Activated CD8-positive, alpha-beta memory T cell treated with anti-CD3 and anti-CD28 coated beads for 48 hours (primary cell): ENCODE measurements around the gene DPYD.

Experiments used
- DNase-seq, 3 experiments: peaks; one replicate each; pipeline ENCODE4 v3.0.0-alpha.2; 2020; ENCODE audit warnings: low read depth in 2 of 3, low spot score in 2 of 3

The DPYD gene

DNA sequence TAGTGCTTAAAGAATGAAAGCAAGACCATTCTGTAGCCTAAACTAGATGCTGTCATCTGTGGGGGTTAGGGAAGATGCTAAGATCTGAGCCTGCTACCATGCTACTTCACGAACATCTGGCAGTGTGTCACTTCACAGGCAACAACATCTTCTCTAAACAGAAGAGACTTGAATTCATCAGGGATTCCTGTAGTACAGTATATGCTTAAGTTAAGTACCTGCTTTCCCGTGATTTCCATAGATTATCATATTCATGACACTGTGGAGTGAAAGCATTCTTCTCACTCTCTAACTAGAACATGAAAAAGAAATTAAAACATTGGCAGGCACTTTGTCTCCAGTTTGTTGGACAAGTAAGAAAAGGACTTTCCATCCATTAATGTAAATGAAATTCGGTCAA, 808.4 kb downstream of the DPYD start:
- DNase-seq = no peak

DNA sequence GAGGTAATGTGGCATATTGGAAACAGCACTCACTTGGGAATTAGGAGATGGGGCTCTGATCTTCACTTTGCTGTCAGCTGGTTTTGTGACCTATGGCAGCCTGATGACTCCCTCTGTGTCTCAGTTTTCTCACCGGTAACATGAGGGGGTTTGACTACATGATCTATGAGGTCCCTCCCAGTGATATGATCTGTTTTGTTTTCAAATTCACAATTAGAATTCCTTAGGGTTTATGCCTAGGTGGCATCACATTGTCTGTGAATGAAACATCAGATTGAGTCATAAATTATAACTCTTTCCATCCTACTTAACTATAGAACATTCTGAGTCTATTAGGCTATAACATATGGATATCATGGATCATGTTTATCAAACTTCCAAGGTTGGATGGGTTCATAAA, 812.7 kb downstream of the DPYD start:
- no peak for DNase-seq

DNA sequence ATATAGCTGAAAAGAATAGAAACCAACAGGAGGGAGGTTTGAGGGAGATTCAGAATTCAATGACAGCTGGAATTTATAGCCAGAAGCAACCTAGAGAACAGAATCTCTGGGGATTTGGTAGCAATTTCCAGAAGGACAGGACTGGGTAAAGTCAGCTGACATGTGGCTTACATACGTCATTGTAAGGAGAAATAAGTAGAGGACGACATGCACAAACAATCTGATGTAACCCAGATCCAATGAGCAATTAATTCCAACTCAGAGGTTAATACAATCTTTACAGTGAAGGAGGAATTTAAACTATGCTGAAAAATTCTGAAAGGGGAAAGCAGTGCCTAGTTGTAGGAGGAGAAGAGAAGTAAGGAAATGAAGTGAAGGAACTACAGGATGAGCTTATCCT, 815.3 kb downstream of the DPYD start:
- DNase-seq = no peak

DNA sequence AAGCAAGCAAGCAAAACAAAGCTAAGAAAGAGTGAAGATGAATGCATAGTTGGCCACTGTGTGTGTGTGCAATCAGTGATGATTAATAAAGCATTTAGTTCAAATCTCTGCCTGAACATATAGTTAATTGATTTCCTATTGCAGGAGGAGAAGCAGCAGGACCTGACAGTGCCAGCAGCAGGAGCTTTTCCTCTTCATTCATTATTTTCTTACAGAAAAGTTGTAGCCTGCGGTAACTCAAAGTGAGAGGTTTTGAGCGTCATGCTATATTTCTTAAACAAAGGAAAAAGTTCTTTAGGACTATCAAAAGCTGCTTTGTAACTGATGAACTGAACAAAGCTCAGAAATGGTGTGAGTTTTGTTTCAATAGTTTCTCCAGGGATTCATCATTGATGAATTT, 819.3 kb downstream of the DPYD start:
- no peak for DNase-seq

DNA sequence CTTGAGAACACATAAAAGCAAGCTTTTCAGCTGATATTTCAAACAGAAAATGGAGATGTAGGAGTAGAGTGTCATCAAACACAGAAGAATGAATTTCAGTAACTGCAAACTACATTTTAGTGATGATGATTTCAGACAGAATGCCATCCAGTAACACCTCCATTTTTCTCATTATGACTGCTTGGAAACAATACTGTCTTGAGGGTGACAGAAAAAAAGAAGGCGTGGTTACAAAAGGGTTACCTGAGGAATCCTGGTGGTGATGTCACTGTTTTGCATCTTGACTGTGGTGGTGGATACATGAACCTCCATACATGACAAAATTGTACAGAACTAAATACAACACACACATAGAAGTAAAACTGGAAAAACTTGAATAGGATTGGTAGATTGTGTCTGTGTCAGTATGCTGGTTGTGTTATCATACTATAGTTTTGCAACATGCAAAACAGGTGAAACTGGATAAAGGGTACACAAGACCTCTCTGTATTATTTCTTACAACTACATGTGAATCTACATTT, 823.4 kb downstream of the DPYD start:
- DNase-seq = no peak

DNA sequence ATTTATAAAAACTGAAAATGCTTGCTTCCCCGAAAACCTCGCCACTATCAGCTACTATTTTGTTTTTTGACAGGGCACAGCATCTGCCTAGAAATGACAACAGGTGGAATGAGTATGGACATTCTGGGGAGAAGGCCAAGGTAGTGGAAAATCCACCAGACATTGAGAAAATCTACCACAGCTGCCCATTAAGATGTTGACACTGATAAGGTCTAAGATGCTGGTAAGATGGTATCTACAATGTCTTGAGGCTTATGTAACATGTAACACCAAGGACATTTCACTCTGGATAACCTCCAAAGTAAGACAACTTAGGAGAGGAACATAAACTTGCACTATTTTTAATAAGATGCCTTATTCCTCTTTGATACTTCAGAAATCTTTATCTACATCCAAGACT, 825.1 kb downstream of the DPYD start:
- DNase-seq = no peak

DNA sequence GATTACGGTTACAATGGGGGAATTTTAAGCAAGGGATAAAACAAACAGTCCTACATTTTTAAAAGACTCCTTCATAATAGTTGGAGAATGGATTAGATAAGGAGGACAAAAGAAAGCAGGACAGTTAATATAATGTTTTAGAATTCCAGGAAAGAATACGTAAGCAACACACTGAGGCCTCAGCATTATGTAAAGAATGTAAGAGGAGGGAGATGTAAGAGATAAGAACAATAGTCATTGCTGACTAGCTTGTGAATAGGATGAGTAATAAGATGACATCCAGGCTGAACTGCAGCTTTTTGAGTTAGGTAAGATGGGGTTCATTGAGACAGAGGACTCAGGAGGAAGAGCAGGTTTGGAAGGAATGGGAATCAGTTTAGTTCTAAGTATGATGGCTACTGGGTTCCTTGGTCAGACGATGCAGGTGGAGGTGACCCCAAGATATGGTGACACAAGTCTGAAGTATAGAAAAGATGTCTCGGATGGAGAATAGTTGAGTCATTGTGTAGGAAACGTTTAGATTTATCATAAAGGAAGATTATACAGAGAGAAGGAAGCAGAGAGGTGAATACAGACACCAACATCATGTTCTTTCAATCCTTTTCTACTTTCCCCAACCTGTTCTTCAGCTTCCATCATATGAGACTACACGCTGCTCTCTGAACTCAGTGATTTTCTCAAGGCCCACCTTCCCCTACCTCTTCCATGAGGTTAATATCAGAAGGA, 826.4 kb downstream of the DPYD start:
- no peak for DNase-seq

DNA sequence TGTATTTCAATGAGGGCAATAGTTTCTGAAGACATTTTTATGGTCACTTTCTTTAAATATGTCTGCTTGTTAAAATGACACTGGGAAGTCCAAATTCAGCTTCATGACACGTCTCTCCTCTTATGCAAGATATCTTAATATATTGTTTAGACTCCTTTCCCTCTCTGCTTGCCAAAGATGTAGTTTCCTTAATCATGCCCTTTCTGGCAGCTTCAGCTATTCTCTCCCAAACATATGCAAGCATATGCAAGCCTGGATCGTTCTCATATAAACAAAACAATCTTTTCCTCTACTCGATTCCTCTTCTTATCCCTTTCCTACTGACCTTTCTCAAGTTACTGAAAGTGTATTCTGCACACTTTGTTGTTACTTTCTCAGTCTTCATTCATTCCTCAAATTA, 827.1 kb downstream of the DPYD start:
- no peak for DNase-seq

DNA sequence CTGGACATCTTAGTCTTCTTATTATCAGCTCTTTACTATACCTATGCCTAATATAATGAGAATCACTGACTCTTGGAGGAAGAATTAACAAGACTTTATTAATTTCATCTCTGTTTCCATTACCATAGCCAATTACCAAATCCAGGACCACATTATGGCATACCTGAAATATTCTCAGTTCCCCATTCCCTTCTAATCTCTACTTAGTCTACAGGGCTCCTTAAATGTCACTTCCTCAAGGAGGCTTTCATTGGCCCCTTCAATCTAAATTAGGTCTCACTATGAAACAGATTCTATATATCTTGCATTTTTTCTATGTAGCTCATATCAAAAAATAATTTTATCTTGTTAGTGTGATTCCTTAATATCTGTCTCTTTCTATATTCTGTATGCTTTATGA, 828.0 kb downstream of the DPYD start:
- DNase-seq = no peak

DNA sequence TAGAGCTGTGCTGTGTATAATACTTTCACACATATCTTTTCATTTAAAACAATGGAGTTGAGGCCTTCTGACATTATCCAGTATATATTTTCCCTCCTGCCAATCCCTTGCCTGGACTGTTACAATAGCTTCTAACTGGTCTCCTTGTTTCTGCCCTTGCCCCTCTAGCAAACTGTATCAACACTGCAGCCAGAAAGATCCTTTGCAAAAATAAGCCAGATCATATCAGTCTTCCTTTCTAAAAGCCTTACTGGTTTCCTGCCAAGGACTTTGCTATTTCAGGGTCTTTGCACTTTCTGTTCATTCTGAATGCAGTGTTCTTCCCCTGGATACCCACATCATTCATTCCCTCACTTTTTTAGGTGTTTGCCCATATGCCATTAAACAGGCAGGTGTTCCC, 829.2 kb downstream of the DPYD start:
- DNase-seq = no peak

DNA sequence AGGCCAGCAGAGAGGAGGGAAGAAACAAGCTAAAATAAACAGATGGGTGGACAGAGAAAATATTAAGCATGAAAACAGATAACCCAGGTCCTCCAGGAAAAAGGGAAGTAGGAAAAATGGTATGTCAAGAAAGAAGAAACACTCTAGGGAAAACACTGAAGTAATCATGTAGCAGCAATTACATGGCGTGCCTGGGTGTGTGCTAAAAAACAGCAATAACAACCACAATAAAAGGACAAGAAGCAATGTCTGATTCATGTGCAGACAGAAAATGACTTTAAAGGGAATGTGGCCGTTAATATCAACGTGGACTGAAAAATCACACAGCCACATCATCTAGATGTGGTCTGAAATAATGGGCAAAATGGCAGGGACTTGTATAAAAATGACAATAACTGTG, 829.6 kb downstream of the DPYD start:
- DNase-seq = no peak

DNA sequence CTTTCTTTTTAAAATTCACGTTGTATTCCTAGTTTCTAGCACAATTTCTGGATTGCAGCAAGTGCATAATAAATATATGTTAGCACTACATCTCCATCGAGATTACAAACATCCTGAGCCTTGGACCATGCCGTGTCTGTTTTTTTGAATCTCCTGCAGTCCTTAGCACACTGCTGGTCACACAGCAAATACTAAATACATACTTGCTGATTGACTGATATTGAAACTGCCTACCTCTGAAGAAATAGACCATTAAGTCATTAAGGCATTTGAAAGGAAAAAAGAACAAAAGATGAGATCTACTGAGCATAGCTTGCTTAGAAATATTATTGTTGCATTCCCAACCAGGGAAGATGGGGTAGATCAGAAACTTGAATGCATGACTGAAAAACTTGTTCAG, 830.1 kb downstream of the DPYD start:
- DNase-seq = no peak

DNA sequence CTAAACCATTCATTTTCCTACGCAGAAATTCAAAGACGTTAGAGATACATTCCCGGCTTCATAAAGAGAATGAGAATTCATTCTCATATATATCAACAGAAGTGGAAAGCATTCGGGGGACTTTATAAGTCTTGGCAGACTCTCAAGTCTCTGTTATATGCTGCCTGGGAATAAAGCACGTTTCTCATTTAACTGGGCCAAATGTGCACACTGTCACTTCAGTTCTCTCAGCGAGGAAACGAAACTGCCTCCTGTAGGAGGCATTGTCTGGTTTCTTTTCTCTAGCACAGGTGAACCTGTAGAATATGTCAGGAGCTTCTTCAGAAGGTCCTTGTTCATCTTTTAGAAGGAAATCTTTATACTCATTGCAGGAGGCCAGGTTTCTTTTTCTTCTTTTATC, 831.7 kb downstream of the DPYD start:
- DNase-seq = no peak

DNA sequence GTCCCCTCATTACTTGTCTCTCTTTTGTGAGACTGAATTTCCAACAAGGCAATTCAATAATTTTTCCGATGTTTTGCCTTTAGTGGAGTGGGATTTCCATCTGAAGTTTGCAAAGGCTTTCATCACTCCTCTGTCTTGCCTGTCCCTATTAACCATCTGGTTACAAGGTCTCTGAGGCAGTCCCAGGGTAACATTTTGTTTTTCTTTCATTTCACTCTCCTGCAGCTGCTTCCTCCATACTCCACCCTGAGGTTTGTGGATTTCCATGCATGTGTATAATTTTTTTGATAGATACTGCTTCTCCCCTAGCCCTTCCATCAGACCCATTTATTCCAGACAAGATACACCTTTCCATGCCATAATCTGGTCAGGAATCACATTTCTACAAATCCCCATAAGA, 832.4 kb downstream of the DPYD start:
- no peak for DNase-seq

DNA sequence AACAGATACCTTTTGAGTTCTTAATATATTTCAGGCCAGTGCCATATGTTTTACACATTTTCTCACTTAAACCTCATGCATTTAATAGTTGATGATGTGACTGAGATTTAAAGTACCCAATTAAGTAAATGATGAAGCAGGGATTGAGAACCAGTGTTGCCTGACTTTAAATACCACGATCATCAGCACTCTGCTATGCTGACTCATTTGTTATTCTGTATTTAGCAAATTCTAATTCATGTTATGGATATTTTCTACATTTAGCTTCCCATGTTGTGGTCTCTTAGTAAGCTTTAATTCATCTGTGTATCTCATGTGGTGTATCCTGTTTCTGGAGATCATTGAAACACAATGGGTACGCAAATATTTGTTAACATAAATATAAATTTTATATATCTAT, 836.3 kb downstream of the DPYD start:
- no peak for DNase-seq

DNA sequence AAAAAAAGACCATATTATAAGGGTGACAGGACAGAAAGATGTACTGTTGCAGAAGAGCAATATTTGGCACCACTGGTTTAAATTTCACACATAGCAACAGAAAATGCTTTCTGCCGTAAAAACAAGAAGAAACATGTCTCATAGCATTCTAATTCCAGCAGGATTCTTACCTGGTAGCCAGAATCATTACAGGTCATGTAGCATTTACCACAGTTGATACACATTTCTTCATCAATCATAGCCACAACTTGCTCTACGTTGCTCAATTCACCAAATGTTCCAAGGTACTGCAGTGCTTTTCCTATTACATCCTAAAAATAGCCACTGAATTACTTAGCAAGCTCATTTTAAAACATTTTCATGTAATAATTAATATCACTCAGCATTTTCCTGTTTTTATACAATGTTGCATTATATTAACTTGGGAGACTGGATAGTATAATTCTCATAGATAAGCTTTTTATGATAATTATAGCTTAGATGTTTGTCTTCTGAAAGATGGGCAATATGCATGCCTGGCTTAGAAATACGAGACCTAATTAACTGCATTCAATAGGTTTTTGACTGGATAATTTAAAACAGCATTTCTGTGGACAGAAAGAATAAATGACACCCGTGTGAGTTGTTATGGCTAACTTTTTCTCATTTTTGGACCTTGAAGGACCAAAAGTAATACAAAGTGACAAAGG, 838.5 kb downstream of the DPYD start:
- no peak for DNase-seq

DNA sequence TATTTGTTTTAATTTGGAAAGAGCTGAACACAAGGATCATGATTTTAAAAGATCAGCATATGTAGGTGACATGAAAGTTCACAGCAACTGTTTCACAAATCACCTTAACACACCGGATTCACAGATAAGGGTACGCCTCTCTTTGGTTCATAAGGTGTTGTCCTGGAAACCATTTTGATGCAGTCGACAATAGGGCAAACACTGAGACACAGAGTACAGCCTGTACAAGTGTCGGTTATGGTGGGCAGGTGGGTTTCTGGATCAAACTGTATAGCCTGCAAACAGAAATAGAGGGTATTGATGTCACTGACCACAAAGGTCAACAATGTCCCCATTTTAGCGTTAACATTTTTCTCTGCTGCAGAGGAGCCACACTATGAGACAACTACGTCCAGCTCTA, 842.0 kb downstream of the DPYD start:
- no peak for DNase-seq

DNA sequence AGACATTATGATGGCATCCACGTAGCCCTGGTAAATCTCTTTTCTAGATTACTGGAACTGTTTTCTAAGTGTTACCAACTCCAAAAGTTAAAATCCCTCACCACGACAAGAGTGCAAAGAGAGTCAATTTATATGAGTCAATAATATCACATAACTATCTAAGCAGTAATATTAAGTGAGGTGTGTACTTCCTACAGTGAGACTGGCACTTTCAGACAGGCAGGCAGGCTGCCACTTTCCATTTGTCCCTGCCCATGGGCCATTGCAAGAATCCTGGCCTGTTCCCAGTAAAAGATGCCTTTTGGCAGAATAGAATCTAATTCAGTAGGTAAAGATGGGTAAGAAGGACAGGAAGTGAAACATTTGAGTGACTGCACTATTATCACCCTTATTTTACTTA, 843.6 kb downstream of the DPYD start:
- DNase-seq = no peak

DNA sequence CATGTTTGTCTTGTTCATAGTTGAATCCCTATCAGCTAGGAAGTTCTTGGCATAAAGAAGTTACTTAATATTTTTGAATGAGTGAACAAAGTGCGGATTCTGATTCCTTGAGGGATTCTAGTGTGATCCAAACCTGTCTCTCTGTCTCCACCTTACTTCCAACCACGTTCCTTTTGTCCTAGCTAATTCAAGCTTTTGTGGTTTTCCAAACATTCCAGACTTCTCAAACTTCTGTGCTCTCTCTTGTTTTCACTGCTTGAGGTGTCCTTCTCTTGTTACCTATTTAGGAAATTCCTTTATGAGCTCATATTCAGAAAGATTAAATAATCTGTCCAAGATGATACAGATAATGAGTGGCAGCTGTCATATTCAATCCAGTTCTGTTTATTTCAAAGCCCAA, 846.1 kb downstream of the DPYD start:
- no peak for DNase-seq

DNA sequence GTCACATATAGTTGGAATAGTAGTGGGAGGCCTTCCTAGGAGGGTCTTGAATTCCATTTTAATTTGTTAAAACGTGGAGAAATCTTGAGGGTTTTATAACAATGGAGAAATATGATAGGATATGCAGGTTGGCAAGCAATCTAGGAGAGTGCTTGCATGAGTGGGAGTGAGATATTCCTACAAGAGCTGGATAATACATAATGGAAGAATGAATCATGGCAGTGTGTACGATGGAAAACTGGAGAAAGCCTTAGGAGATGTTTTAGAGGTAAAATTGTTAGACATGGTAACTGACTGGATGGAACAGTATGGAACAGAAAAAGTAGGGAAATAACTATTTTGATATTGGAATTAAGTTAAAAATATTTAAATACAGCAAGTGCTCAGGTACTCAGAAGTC, 846.9 kb downstream of the DPYD start:
- no peak for DNase-seq

DNA sequence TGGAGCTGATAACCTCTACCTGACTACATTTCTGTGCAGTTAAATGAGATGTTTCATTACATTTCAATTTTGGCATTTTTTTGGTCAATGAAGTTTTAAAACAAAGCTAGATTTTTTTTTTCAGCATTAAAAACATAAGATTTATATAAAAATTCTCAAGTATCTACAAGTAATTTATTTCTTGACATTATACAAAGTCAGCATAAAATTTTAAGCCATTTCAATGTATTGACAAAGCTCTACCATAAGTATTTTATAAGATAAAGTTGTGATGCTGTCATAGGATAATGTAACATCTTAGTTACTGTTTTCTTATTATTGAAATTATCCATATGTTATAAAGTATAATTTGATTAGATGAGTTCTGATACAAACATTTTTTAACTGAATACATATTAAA, 847.7 kb downstream of the DPYD start:
- no peak for DNase-seq

DNA sequence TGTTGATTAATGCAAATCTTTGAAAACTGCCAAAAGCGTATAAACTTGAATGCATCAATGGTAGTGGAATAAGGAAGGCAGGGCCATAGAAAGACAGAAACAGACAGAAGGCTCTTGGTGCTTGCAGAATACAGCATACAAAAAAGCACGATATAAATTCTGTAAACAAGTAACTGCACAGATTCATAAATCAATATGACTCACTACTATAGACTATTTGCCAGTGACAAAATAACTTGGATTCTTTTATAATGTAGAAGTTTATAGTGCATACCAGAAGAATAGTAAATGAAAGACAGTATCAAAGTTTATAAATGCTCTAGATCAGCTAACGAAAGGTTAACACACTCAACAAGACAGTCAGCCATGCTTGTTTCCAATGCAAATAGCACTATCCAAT, 849.7 kb downstream of the DPYD start:
- no peak for DNase-seq

DNA sequence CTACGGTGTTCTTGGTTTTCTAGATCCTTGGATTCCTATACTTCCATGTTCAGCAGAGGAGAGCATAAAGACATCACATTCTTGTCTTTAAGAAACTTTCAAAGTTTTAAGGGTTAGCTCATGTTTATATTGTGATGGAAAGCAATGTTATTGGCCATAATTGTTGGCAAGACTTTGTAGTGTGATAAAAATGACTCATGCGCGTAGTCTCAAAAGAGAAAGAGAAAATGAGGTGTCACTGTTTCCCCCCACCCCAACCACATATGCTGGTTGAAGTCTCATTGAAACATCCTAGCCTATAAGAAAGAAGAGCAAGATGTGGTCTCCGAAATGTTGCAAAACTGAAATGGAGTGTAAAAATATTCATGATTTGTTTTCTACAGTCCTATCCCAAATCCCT, 850.5 kb downstream of the DPYD start:
- no peak for DNase-seq
